BJ (cell line): ENCODE measurements around the gene C6orf89. TPM values are rescaled to one million over a fixed set of nuclear protein-coding genes. Genes with fewer than 3 reads are reported as not detected.

Source experiments
- CTCF ChIA-PET: fragments of 350-600 bp; formaldehyde crosslinking; extraction: SDS; loops from one replicate; lab custom pipeline; 2021; ENCODE audit warnings: antibody characterized with exemption, inconsistent platforms; lab: Yijun Ruan, JAX
- POLR2A ChIA-PET: fragments of 300-600 bp; sonication (Branson Sonifier 250); formaldehyde crosslinking; extraction: SDS; loops from one replicate; lab custom pipeline; 2021; ENCODE audit warnings: antibody characterized with exemption; lab: Charles Lee
- DNase-seq: peaks from one replicate; pipeline ENCODE4 v3.0.0-alpha.2; 2011; ENCODE audit warnings: low read depth
- H3K27me3 ChIP-seq: 2 replicates; pipeline ENCODE4 v1.6.0; 2011; ENCODE audit warnings: low read length; ENCODE audit not compliant: control insufficient read depth, insufficient read depth
- H3K36me3 ChIP-seq: 2 replicates; pipeline ENCODE4 v1.5.1; 2011; ENCODE audit warnings: low read length; ENCODE audit not compliant: control insufficient read depth, insufficient read depth
- H3K4me3 ChIP-seq: 2 replicates; pipeline ENCODE4 v1.5.1; 2011; ENCODE audit warnings: low read depth, mild to moderate bottlenecking, control low read depth, low read length
- CTCF ChIP-seq: IDR thresholded peaks from 2 replicates; pipeline ENCODE4 v1.5.1; 2011; ENCODE audit warnings: low read depth, mild to moderate bottlenecking, control low read depth, inconsistent platforms, low read length, moderate library complexity; ENCODE audit not compliant: insufficient read depth
- polyA plus RNA-seq: library from polyadenylated mRNA; depleted of rRNA; stranded (reverse); fragments of >200 nt; gene quantifications from 2 replicates; pipeline ENCODE4 v1.2.3, GENCODE V29; 2011

C6orf89 gene
- polyA plus RNA-seq, 1 experiment: 66.0 TPM

- POLR2A ChIA-PET: no interaction called here
- CTCF ChIA-PET: interaction anchor here (0.6 kb wide), 1 partner anchor 11 kb away, joined by 3 read pairs; no protein-coding TSS in a partner anchor
- TF ChIP-seq CTCF: no peak
Measured at GRCh38 chr6:36930483-36930882, 44.7 kb downstream of the C6orf89 start.

DNA sequence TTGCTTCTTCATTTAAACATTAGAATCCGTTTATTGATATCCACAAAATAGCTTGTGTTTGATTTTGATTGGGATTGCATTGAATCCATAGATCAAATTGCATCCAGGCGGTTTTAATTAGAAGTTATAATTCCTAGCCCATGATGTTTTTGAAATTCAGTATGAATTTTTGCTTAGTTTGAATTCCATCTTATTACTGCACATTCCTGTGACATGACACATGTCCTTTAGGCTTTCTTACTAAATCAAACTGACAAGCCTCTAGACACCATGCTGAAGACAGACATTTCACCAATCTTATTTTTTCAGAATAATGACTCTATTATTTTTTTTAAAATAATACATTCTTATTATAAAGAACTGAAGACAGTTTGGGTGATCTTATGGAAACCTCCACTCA lies 47.4 kb downstream of the C6orf89 start:
- H3K36me3 ChIP-seq: no peaks in the 10 kb centered on the region; the same call in 1 of the 2 replicates
- no peak for TF ChIP-seq CTCF
- POLR2A ChIA-PET: no interaction called here
- no peak for DNase-seq
- CTCF ChIA-PET: interaction anchor here (0.6 to 1.4 kb wide), 2 partner anchors 48 to 211 kb away, joined by 3 read pairs; partner anchors contain the start of gene C6orf89
- H3K27me3 ChIP-seq: no peaks in the 10 kb centered on the region
- no peak overlapping the region for H3K4me3 ChIP-seq

More at GRCh38 chr6:36930483-36930882, 44.7 kb downstream of the C6orf89 start:
- Histone ChIP-seq H3K36me3 (no peaks in the 10 kb centered on the region; the same call in 1 of the 2 replicates), H3K27me3 (no peaks in the 10 kb centered on the region), H3K4me3 (no peak overlapping the region)
- no peak for DNase-seq

DNA sequence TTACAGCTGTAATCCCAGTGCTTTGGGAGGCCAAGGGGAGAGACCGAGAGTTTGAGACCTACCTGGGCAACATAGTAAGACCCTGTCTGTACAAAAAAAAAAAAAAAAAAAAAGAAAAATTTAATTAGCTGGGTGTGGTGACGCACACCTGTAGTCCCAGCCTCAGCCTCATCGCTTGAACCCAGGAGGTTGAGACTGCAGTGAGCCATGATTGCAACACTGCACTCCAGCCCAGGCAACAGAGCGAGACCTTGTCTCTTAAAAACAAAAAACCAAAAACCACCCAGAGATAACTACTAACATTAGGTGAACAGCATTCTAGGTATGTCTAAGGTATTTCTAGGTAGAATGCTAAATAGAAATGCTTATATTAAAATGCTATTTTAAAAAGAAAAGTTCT lies 47.8 kb downstream of the C6orf89 start:
- ChIA-PET POLR2A (no interaction called here), CTCF (no interaction called here)
- no peak for TF ChIP-seq CTCF
- no peak for DNase-seq
- Histone ChIP-seq H3K27me3 (no peaks in the 10 kb centered on the region), H3K4me3 (no peak overlapping the region), H3K36me3 (no peaks in the 10 kb centered on the region)

GRCh38 chr6:36934901-36935300 lies 49.1 kb downstream of the C6orf89 start:
- ChIA-PET CTCF (interaction anchor here (1.2 kb wide), 1 partner anchor 83 kb away, joined by 3 read pairs; no protein-coding TSS in a partner anchor), POLR2A (no interaction called here)
- Histone ChIP-seq H3K36me3 (no peaks in the 10 kb centered on the region), H3K4me3 (no peak overlapping the region), H3K27me3 (no peaks in the 10 kb centered on the region)
- no peak for TF ChIP-seq CTCF
- DNase-seq: no peak

DNA sequence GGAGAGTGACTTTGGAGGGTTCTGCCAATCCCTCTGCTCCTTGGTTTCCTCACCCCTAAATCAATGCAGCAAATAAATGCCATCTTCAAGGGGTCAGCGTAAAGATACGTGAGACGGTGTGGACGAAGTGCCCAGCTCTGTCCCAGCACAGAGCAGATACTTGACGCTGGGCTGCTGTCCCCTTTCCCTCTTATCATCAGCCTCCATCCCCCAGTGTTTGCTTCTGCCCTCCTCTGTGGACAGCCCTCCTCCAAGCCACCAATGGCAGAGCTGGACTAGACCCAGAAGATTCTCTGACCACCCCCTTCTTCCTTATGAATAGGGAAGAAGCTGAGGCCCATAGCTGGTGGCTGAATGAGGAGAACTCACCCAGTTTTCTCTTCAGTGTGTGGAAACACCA lies 51.1 kb downstream of the C6orf89 start:
- CTCF ChIA-PET: interaction anchor here (0.7 to 0.8 kb wide), 2 partner anchors 43 to 167 kb away, joined by 3 to 4 read pairs; no protein-coding TSS in a partner anchor
- POLR2A ChIA-PET: no interaction called here
- no peak overlapping the region for H3K4me3 ChIP-seq

More for the DNA sequence above, 51.1 kb downstream of the C6orf89 start:
- DNase-seq: no peak
- H3K27me3 ChIP-seq: no peaks in the 10 kb centered on the region; the same call in 1 of the 2 replicates
- no peak for TF ChIP-seq CTCF
- H3K36me3 ChIP-seq: no peaks in the 10 kb centered on the region
